OCI-LY7 (cell line): Measurements from ENCODE around the gene UFD1. TPM values are rescaled to one million over a fixed set of nuclear protein-coding genes. Genes with fewer than 3 reads are reported as not detected.

Experiments
- BruUV-seq: library from RNA; stranded (reverse); fragments of 400-500 nt; replicated peaks from 2 replicates; lab custom pipeline; 2021; lab: Mats Ljungman, UMichigan
- CTCF ChIA-PET: fragments of 300-600 bp; sonication (Branson Sonifier 250); formaldehyde crosslinking; loops from one replicate; lab custom pipeline; 2022; ENCODE audit warnings: antibody characterized with exemption; ENCODE audit not compliant: unreplicated experiment; lab: Charles Lee
- POLR2A ChIA-PET: fragments of 300-600 bp; sonication (Branson Sonifier 250); formaldehyde crosslinking; loops from one replicate; lab custom pipeline; 2022; ENCODE audit warnings: antibody characterized with exemption; lab: Charles Lee
- DNase-seq: peaks from one replicate; pipeline ENCODE4 v3.0.0-alpha.2; 2015; ENCODE audit warnings: low spot score
- H2AFZ ChIP-seq: fragments of 200-600 bp; sonication (generic), shearing (Covaris generic); 2 replicates; pipeline ENCODE4 v1.6.1; 2014; ENCODE audit warnings: mild to moderate bottlenecking, antibody characterized with exemption, low read length, moderate library complexity
- H3K27ac ChIP-seq: fragments of 200-600 bp; sonication (generic); 2 replicates; pipeline ENCODE4 v1.5.1; 2014; ENCODE audit warnings: mixed run types, low read depth, mild to moderate bottlenecking, moderate library complexity, low read length, inconsistent platforms; ENCODE audit not compliant: poor library complexity, severe bottlenecking
- H3K36me3 ChIP-seq: fragments of 200-600 bp; sonication (generic); 2 replicates; pipeline ENCODE4 v1.6.1; 2014; ENCODE audit warnings: mild to moderate bottlenecking, antibody characterized with exemption, low read length, moderate library complexity, mixed read lengths; ENCODE audit not compliant: insufficient read depth
- H3K4me1 ChIP-seq: fragments of 200-600 bp; sonication (generic); 2 replicates; pipeline ENCODE4 v1.5.1; 2014; ENCODE audit warnings: mild to moderate bottlenecking, low read length; ENCODE audit not compliant: insufficient read depth, poor library complexity, severe bottlenecking
- H3K4me2 ChIP-seq: fragments of 200-600 bp; sonication (generic); 2 replicates; pipeline ENCODE4 v1.6.1; 2014; ENCODE audit warnings: mild to moderate bottlenecking, low read length
- H3K4me3 ChIP-seq: fragments of 200-600 bp; sonication (generic); 2 replicates; pipeline ENCODE4 v1.5.1; 2014; ENCODE audit warnings: mild to moderate bottlenecking, low read depth, low read length; ENCODE audit not compliant: poor library complexity, severe bottlenecking
- H3K79me2 ChIP-seq: fragments of 200-600 bp; sonication (generic); 2 replicates; pipeline ENCODE4 v1.6.1; 2016; ENCODE audit warnings: low read depth, mild to moderate bottlenecking, low read length, moderate library complexity, mixed read lengths; ENCODE audit not compliant: insufficient read depth
- H3K9me2 ChIP-seq: fragments of 200-600 bp; sonication (generic); 2 replicates; pipeline ENCODE4 v1.6.1; 2016; ENCODE audit warnings: mild to moderate bottlenecking, low read length, mixed read lengths; ENCODE audit not compliant: insufficient read depth
- H3K9me3 ChIP-seq: fragments of 200-600 bp; sonication (generic); 2 replicates; pipeline ENCODE4 v1.6.1; 2014; ENCODE audit warnings: mild to moderate bottlenecking, mixed run types, low read length, mixed read lengths
- H4K20me1 ChIP-seq: fragments of 200-600 bp; sonication (generic); 2 replicates; pipeline ENCODE4 v1.6.1; 2014; ENCODE audit warnings: mild to moderate bottlenecking, antibody characterized with exemption, low read length, moderate library complexity, mixed read lengths; ENCODE audit not compliant: insufficient read depth
- CTCF ChIP-seq: fragments of 200-600 bp; sonication (generic); conservative IDR thresholded peaks from 2 replicates; pipeline ENCODE4 v1.5.1; 2014; ENCODE audit warnings: mild to moderate bottlenecking, antibody characterized with exemption, low read length, moderate library complexity, mixed read lengths
- EZH2phosphoT487 ChIP-seq: fragments of 200-600 bp; sonication (generic); IDR thresholded peaks from 2 replicates; pipeline ENCODE4 v1.6.1; 2018; ENCODE audit warnings: low read depth, borderline replicate concordance, mild to moderate bottlenecking, mixed run types, antibody characterized with exemption, low read length, moderate library complexity, mixed read lengths
- intact Hi-C: fragments of 100-400 bp; cut with micrococcal nuclease; formaldehyde crosslinking; loops from one replicate; pipeline ENCODE4 v1.10.0; 2022; ENCODE audit not compliant: unreplicated experiment
- total RNA-seq, 2 experiments: library from RNA; depleted of rRNA in 1 of 2; stranded (reverse); fragments of >200 nt in 1 of 2; shearing (Covaris generic) in 1 of 2; gene quantifications; 2 replicates each; pipeline ENCODE4 v1.2.3, GENCODE V29; 2014 to 2022

The UFD1 gene
- total RNA-seq, 2 experiments from 2014 or later, result 60.1 to 70.8 TPM

- Histone ChIP-seq H3K27ac (no peak overlapping the region), H3K4me3 (peak overlapping the region; percentile 94), H3K9me2 (no peaks in the 10 kb centered on the region), H3K4me2 (peak overlapping the region; percentile 98), H4K20me1 (peaks cover 19% of the 10 kb centered on the region), H2AFZ (no peak overlapping the region), H3K9me3 (no peaks in the 10 kb centered on the region), H3K36me3 (peaks cover 55% of the 10 kb centered on the region), H3K79me2 (peaks cover 54% of the 10 kb centered on the region), H3K4me1 (peaks cover 14% of the 10 kb centered on the region)
- no TSS peak for BruUV-seq
- DNase-seq, result peak; percentile 12
- ChIA-PET CTCF (interaction anchor here (0.5 kb wide), 1 partner anchor 30 kb away, joined by 3 read pairs; no protein-coding TSS in a partner anchor), POLR2A (interaction anchor here (1.5 to 1.6 kb wide), 2 partner anchors 53 to 307 kb away, joined by 3 to 5 read pairs; no protein-coding TSS in a partner anchor)
- intact Hi-C loops, result loop anchor here (5.0 kb wide), 1 partner anchor 33 kb away; the partner anchor contains the start of gene C22orf39
- TF ChIP-seq EZH2phosphoT487 (no peak), CTCF (no peak)
These were observed 1.8 kb upstream of the UFD1 start for GRCh38 chr22:19480789-19481188.

- DNase-seq, result peak; percentile 31
- peaks cover 60% of the 10 kb centered on the region for H3K79me2 ChIP-seq
- CTCF ChIA-PET, result interaction anchor here (0.5 kb wide), 1 partner anchor 31 kb away, joined by 3 read pairs; no protein-coding TSS in a partner anchor
These were observed 1.2 kb upstream of the UFD1 start for GRCh38 chr22:19480173-19480568.

More at GRCh38 chr22:19480173-19480568, 1.2 kb upstream of the UFD1 start:
- intact Hi-C loops, result loop anchor here (5.0 kb wide), 1 partner anchor 33 kb away; the partner anchor contains the start of gene C22orf39
- Histone ChIP-seq H3K9me2 (no peaks in the 10 kb centered on the region), H3K4me1 (peaks cover 14% of the 10 kb centered on the region), H3K4me2 (peak overlapping the region; percentile 98), H2AFZ (peak overlapping the region; percentile 78; the same call in 1 of the 2 replicates), H3K9me3 (no peaks in the 10 kb centered on the region), H3K27ac (peak overlapping the region; percentile 75), H3K36me3 (peaks cover 55% of the 10 kb centered on the region), H4K20me1 (peaks cover 19% of the 10 kb centered on the region), H3K4me3 (peak overlapping the region; percentile 94)
- POLR2A ChIA-PET, result interaction anchor here (0.6 to 1.6 kb wide), 5 partner anchors 52 to 1505 kb away, joined by 3 to 6 read pairs (median 5); no protein-coding TSS in a partner anchor
- no peak for TF ChIP-seq CTCF
- TF ChIP-seq EZH2phosphoT487, result no peak
- no TSS peak for BruUV-seq
